Tibial artery (tissue), 4 donors: ENCODE data around the gene MX1.

Experiments used
- DNase-seq, 2 donors: peaks; one replicate each; pipeline ENCODE4 v3.0.0-alpha.2; 2019
- H3K27ac ChIP-seq, 2 donors: fragments of 200-600 bp; sonication (generic) in 1 of 2; 1 replicate in 1 of 2; 2 replicates in 1 of 2; pipeline ENCODE4 v1.5.1; 2018 to 2019; ENCODE audit warnings: mild to moderate bottlenecking in 1 of 2
- H3K27me3 ChIP-seq, 2 donors: fragments of 200-600 bp; sonication (generic) in 1 of 2; one replicate each; pipeline versions ENCODE4 v1.5.1 to v1.6.0; 2016 to 2019
- H3K36me3 ChIP-seq, 3 donors: fragments of 200-600 bp; sonication (generic) in 2 of 3; one replicate each; pipeline ENCODE4 v1.5.1; 2016 to 2019; ENCODE audit warnings: mild to moderate bottlenecking in 2 of 3
- H3K4me1 ChIP-seq, 4 donors: fragments of 200-600 bp; sonication (generic) in 2 of 4; 1 replicate in 3 of 4; 2 replicates in 1 of 4; pipeline ENCODE4 v1.5.1; 2016 to 2019
- H3K4me3 ChIP-seq, 2 donors: fragments of 200-600 bp; sonication (generic) in 1 of 2; 1 replicate in 1 of 2; 2 replicates in 1 of 2; pipeline ENCODE4 v1.5.1; 2018 to 2019; ENCODE audit warnings: mild to moderate bottlenecking in 2 of 2
- H3K9me3 ChIP-seq, 3 donors: fragments of 200-600 bp; sonication (generic) in 1 of 3; one replicate each; pipeline ENCODE4 v1.5.1; 2016 to 2019
- CTCF ChIP-seq, 2 experiments: fragments of 200-600 bp in 1 of 2; fragments of 450-650 bp in 1 of 2; IDR thresholded peaks; one replicate each; pipeline ENCODE4 v1.5.1; 2017 to 2019; ENCODE audit warnings: antibody characterized with exemption in 2 of 2, mild to moderate bottlenecking in 1 of 2, moderate library complexity in 1 of 2
- intact Hi-C: fragments of 100-400 bp; cut with DNase I; formaldehyde crosslinking; loops from one replicate; pipeline ENCODE4 v1.15.0; 2023; ENCODE audit warnings: low total_unique reads

MX1 gene

DNA sequence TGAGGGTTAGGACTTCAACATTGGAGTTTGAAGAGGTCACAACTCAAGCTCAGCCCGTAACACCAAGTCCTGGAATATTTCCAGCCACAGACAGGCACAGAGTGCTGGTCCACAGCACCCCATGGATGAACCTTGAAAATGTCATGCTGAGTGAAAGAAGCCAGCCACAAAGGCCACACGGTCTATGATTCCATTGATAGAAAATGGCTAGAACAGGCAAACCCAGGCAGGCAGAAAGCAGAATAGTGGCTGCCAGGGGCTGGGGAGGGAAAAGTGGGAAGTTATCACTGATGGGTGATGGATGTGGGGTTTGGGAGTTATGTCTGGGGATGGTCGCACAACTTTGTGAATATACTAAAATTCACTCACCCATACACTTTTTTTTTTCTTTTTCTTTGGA lies 21.3 kb downstream of the MX1 start:
- no peak overlapping the region for H3K4me3 ChIP-seq
- intact Hi-C loops: no loop called here
- no peak for TF ChIP-seq CTCF (IDR thresholded peaks at IDR 0.05)
- H3K27me3 ChIP-seq: no peaks in the 10 kb centered on the region
- no peak overlapping the region for H3K27ac ChIP-seq
- no peak for DNase-seq
- peaks cover 33 to 91% (median 54%) of the 10 kb centered on the region in 3 donors for H3K36me3 ChIP-seq
- H3K9me3 ChIP-seq: no peaks in the 10 kb centered on the region
- no peaks in the 10 kb centered on the region for H3K4me1 ChIP-seq

DNA sequence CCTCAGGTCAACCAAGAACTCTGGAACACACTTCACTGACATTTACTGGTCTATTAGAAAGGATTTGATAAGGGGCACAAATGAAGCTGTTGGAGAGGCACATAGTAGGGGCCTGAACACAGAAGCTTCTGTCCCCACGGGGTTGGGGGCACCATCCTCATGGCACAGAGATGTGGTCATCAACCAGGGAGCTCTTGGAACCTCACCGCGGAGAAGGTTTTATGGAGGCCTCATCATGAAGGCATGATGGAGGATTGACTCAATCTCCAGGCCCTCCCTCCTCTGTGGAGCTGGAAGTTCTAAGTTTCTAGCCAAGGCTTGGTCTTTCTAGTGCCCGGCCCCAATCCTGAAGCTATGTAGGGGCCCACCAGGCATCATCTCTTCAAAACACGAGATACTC lies 23.6 kb downstream of the MX1 start:
- DNase-seq: peak in 1 of 2 donors; percentile 20
- no peaks in the 10 kb centered on the region for H3K27me3 ChIP-seq
- TF ChIP-seq CTCF (IDR thresholded peaks at IDR 0.05): no peak
- peaks cover 16 to 93% (median 41%) of the 10 kb centered on the region in 3 donors for H3K36me3 ChIP-seq
- no peak overlapping the region for H3K4me3 ChIP-seq
- H3K9me3 ChIP-seq: no peaks in the 10 kb centered on the region
- H3K27ac ChIP-seq: no peak overlapping the region
- intact Hi-C loops: no loop called here
- H3K4me1 ChIP-seq: no peaks in the 10 kb centered on the region

DNA sequence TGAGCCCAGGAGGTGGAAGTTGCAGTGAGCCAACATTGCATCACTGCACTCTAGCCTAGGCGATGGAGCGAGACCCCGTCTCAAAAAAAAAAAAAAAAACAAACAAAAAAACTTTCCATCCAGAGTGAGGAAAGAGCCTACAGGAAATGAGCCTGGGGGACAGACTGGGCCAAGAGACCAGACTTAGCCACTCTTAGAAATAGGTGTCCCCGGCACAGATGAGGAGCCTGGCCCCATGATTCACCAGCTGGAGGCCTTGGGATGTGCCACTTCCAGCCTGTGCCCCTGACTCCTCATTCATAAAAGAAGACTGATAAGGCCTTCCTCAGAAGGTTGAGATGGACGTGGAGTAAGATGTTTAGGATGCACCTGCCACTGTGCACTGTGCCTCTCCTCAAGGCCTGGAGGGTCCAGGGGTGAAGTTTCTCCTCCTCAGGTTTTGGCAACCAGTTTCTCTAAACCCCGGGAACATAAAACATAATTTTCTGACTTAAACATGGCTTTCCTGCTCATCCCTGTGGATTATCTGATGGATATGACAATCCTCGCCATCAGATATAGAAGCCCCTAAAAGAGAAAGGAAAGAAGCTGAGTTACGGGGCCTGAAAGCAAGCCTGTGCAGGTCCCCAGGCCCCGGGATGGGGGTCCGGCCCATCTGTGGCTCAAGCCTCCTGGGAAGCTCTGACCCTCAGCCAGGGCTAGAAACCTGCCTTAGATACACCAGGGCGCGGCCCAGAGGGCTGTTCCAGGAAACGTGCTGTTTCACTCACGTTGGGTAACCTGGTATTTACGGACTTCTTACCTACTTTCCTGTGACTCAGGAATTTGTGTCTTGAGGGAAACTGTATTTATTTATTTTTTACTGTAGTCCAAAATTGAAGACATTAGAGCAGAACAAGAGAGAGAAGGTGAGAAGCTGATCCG lies 26.0 kb downstream of the MX1 start:
- H3K9me3 ChIP-seq: no peaks in the 10 kb centered on the region
- no peaks in the 10 kb centered on the region for H3K4me1 ChIP-seq
- H3K27me3 ChIP-seq: no peaks in the 10 kb centered on the region
- intact Hi-C loops: no loop called here
- no peak overlapping the region for H3K27ac ChIP-seq
- TF ChIP-seq CTCF (IDR thresholded peaks at IDR 0.05): no peak
- DNase-seq: peak in 1 of 2 donors; percentile 24
- H3K4me3 ChIP-seq: no peak overlapping the region
- H3K36me3 ChIP-seq: peaks cover 9 to 88% (median 20%) of the 10 kb centered on the region in 3 donors

GRCh38 chr21:41453198-41453597 lies 27.2 kb downstream of the MX1 start:
- intact Hi-C loops: no loop called here
- Histone ChIP-seq H3K27ac (no peak overlapping the region), H3K36me3 (peaks cover 9 to 86% (median 14%) of the 10 kb centered on the region in 3 donors), H3K4me1 (no peaks in the 10 kb centered on the region), H3K4me3 (no peak overlapping the region), H3K9me3 (no peaks in the 10 kb centered on the region), H3K27me3 (no peaks in the 10 kb centered on the region)
- no peak for DNase-seq
- no peak for TF ChIP-seq CTCF (IDR thresholded peaks at IDR 0.05)

- intact Hi-C loops: no loop called here
- peaks cover 9 to 86% (median 18%) of the 10 kb centered on the region in 3 donors for H3K36me3 ChIP-seq
These were observed 27.7 kb downstream of the MX1 start for GRCh38 chr21:41453761-41454160.

More at GRCh38 chr21:41453761-41454160, 27.7 kb downstream of the MX1 start:
- no peaks in the 10 kb centered on the region for H3K9me3 ChIP-seq
- DNase-seq: no peak
- no peak for TF ChIP-seq CTCF (IDR thresholded peaks at IDR 0.05)
- H3K4me1 ChIP-seq: no peaks in the 10 kb centered on the region
- no peak overlapping the region for H3K4me3 ChIP-seq
- no peaks in the 10 kb centered on the region for H3K27me3 ChIP-seq
- no peak overlapping the region for H3K27ac ChIP-seq
